SK-N-SH (cell line): ENCODE data around the gene UNC50. TPM values are rescaled to one million over a fixed set of nuclear protein-coding genes. Genes with fewer than 3 reads are reported as not detected.

Source experiments
- CTCF ChIA-PET: fragments of 300-600, 350-600 bp; formaldehyde crosslinking; extraction: SDS; loops from one replicate; lab custom pipeline; 2021; lab: Yijun Ruan, JAX
- POLR2A ChIA-PET: fragments of 350-600 bp; sonication (Branson Sonifier 250); formaldehyde crosslinking; extraction: SDS; loops from one replicate; lab custom pipeline; 2020; ENCODE audit warnings: antibody characterized with exemption, inconsistent platforms; lab: Yijun Ruan, JAX
- DNase-seq: peaks from one replicate; pipeline ENCODE4 v3.0.0; 2012
- H2AFZ ChIP-seq: fragments of 200-600 bp; sonication (generic); 2 replicates; pipeline ENCODE4 v1.8.1; 2016; ENCODE audit warnings: antibody characterized with exemption, mild to moderate bottlenecking, low read depth
- H3F3A ChIP-seq: fragments of 200-600 bp; sonication (generic); replicated peaks from 2 replicates; pipeline ENCODE3; 2016; ENCODE audit warnings: antibody characterized with exemption, mild to moderate bottlenecking; ENCODE audit not compliant: insufficient read depth
- H3K27ac ChIP-seq, 2 experiments: fragments of 200-500 bp in 1 of 2; fragments of 200-600 bp in 1 of 2; sonication (Bioruptor generic) in 1 of 2; sonication (generic), shearing (Covaris generic) in 1 of 2; 2 replicates each; pipeline versions ENCODE4 v1.5.1 to v1.6.1; 2014 to 2016; ENCODE audit warnings: low read depth in 2 of 2, inconsistent platforms in 1 of 2, low read length in 1 of 2, mild to moderate bottlenecking in 1 of 2, mixed read lengths in 1 of 2
- H3K27me3 ChIP-seq: fragments of 200-600 bp; sonication (generic), shearing (Covaris generic); 2 replicates; pipeline ENCODE4 v1.6.1; 2016; ENCODE audit warnings: mixed run types; ENCODE audit not compliant: insufficient read depth
- H3K36me3 ChIP-seq, 2 experiments: fragments of 200-500 bp in 1 of 2; fragments of 200-600 bp in 1 of 2; sonication (Bioruptor generic) in 1 of 2; sonication (generic) in 1 of 2; replicated peaks in 1 of 2; 2 replicates each; pipeline versions ENCODE3 to v1.5.1; 2014 to 2016; ENCODE audit warnings: low read length in 1 of 2, mild to moderate bottlenecking in 1 of 2; ENCODE audit not compliant: insufficient read depth in 2 of 2, control insufficient read depth in 1 of 2
- H3K4me1 ChIP-seq, 2 experiments: fragments of 200-500 bp in 1 of 2; fragments of 200-600 bp in 1 of 2; sonication (Bioruptor generic) in 1 of 2; sonication (generic), shearing (Covaris generic) in 1 of 2; 2 replicates each; pipeline versions ENCODE4 v1.5.1 to v1.6.1; 2014 to 2016; ENCODE audit warnings: low read depth in 1 of 2, low read length in 1 of 2, mixed run types in 1 of 2; ENCODE audit not compliant: insufficient read depth in 2 of 2, control insufficient read depth in 1 of 2
- H3K4me2 ChIP-seq: fragments of 200-600 bp; sonication (generic), shearing (Covaris generic); 2 replicates; pipeline ENCODE4 v1.6.1; 2017; ENCODE audit warnings: mixed run types
- H3K4me3 ChIP-seq, 2 experiments: fragments of 200-500 bp in 1 of 2; fragments of 200-600 bp in 1 of 2; sonication (Bioruptor generic) in 1 of 2; sonication (generic), shearing (Covaris generic) in 1 of 2; 2 replicates each; pipeline versions ENCODE4 v1.5.1 to v1.8.1; 2014 to 2016; ENCODE audit warnings: low read depth in 2 of 2, inconsistent platforms in 1 of 2, low read length in 1 of 2, mild to moderate bottlenecking in 1 of 2, mixed read lengths in 1 of 2, moderate library complexity in 1 of 2
- H3K79me2 ChIP-seq: fragments of 200-600 bp; sonication (generic); 2 replicates; pipeline ENCODE4 v1.8.1; 2017; ENCODE audit warnings: mild to moderate bottlenecking; ENCODE audit not compliant: insufficient read depth
- H3K9ac ChIP-seq: fragments of 200-600 bp; sonication (generic); 2 replicates; pipeline ENCODE4 v1.6.1; 2017; ENCODE audit warnings: mixed run types
- H3K9me2 ChIP-seq: fragments of 200-600 bp; sonication (generic); 2 replicates; pipeline ENCODE4 v1.6.1; 2017; ENCODE audit warnings: mixed run types
- H3K9me3 ChIP-seq: fragments of 200-600 bp; sonication (generic); 2 replicates; pipeline ENCODE4 v1.6.1; 2017; ENCODE audit warnings: mixed run types, mild to moderate bottlenecking, moderate library complexity
- H4K20me1 ChIP-seq: fragments of 200-600 bp; sonication (generic); 2 replicates; pipeline ENCODE4 v1.6.1; 2017; ENCODE audit warnings: mild to moderate bottlenecking, mixed run types; ENCODE audit not compliant: insufficient read depth
- CHD2 ChIP-seq: fragments of 150-350 bp; IDR thresholded peaks from 2 replicates; pipeline ENCODE4 v1.6.1; 2018; ENCODE audit warnings: low read length; ENCODE audit not compliant: partially characterized antibody
- GABPA ChIP-seq: IDR thresholded peaks from 2 replicates; pipeline ENCODE4 v1.4.0; 2012; ENCODE audit warnings: low read depth, mild to moderate bottlenecking
- GATA2 ChIP-seq: sonication (generic); formaldehyde crosslinking; IDR thresholded peaks from 2 replicates; pipeline ENCODE4 v1.5.0; 2020; ENCODE audit warnings: mild to moderate bottlenecking, missing genetic modification reagents
- MEF2A ChIP-seq: IDR thresholded peaks from 2 replicates; pipeline ENCODE4 v1.4.0; 2012; ENCODE audit warnings: low read depth, borderline replicate concordance
- MXI1 ChIP-seq: IDR thresholded peaks from 2 replicates; pipeline ENCODE4 v1.6.1; 2012; ENCODE audit warnings: mild to moderate bottlenecking, low read depth, low read length, improper control_type of control experiment
- RAD21 ChIP-seq: IDR thresholded peaks from 2 replicates; pipeline ENCODE4 v1.6.1; 2012; ENCODE audit warnings: mild to moderate bottlenecking, low read length
- RCOR1 ChIP-seq: fragments of 150-350 bp; IDR thresholded peaks from 2 replicates; pipeline ENCODE4 v1.6.1; 2017; ENCODE audit warnings: antibody characterized with exemption, low read length
- RFX5 ChIP-seq: IDR thresholded peaks from 2 replicates; pipeline ENCODE4 v1.6.1; 2012; ENCODE audit warnings: mild to moderate bottlenecking, improper control_type of control experiment, low read length
- RXRA ChIP-seq: IDR thresholded peaks from 2 replicates; pipeline ENCODE4 v1.4.0; 2012; ENCODE audit warnings: low read depth, mild to moderate bottlenecking, borderline replicate concordance
- TAF1 ChIP-seq: IDR thresholded peaks from 2 replicates; pipeline ENCODE4 v1.6.1; 2012; ENCODE audit warnings: low read depth, mild to moderate bottlenecking, low read length, moderate library complexity, borderline replicate concordance
- TEAD4 ChIP-seq: IDR thresholded peaks from 2 replicates; pipeline ENCODE4 v1.4.0; 2012; ENCODE audit warnings: mild to moderate bottlenecking, borderline replicate concordance; ENCODE audit not compliant: insufficient read depth
- WGBS: methylation state at CpG from one replicate; pipeline ENCODE4 v1.1.6; 2017; ENCODE audit warnings: low lambda C conversion rate; 5-methylcytosine and 5-hydroxymethylcytosine counted together
- polyA plus RNA-seq, 3 experiments: library from polyadenylated mRNA; depleted of rRNA; stranded (reverse); fragments of >200 nt; gene quantifications; 2 replicates each; pipeline ENCODE4 v1.2.3, GENCODE V29; 2012
- TF ChIP-seq, protein P1 (sequence below): IDR thresholded peaks from 2 replicates; pipeline ENCODE4 v1.4.0; 2012; ENCODE audit warnings: low read depth
- TF ChIP-seq, protein P2 (sequence below): IDR thresholded peaks from 2 replicates; pipeline ENCODE4 v1.6.1; 2012; ENCODE audit warnings: mild to moderate bottlenecking, low read depth, low read length, moderate library complexity
- TF ChIP-seq, protein P3 (sequence below): IDR thresholded peaks from 2 replicates; pipeline ENCODE4 v1.4.0; 2012; ENCODE audit warnings: low read depth, borderline replicate concordance
- TF ChIP-seq, protein P4 (sequence below): fragments of 150-350 bp; IDR thresholded peaks from 2 replicates; pipeline ENCODE4 v1.6.1; 2017; ENCODE audit warnings: antibody characterized with exemption, low read length, low read depth, borderline replicate concordance
- TF ChIP-seq, protein P5 (sequence below): fragments of 150-350 bp; IDR thresholded peaks from 2 replicates; pipeline ENCODE4 v1.6.1; 2016; ENCODE audit warnings: mild to moderate bottlenecking, low read depth, low read length
- TF ChIP-seq, protein P6 (sequence below): IDR thresholded peaks from 2 replicates; pipeline ENCODE4; 2012

The UNC50 gene
- polyA plus RNA-seq, 1 of the 3 experiments (the other 2 are of a cell fraction), result 46.9 TPM

DNA sequence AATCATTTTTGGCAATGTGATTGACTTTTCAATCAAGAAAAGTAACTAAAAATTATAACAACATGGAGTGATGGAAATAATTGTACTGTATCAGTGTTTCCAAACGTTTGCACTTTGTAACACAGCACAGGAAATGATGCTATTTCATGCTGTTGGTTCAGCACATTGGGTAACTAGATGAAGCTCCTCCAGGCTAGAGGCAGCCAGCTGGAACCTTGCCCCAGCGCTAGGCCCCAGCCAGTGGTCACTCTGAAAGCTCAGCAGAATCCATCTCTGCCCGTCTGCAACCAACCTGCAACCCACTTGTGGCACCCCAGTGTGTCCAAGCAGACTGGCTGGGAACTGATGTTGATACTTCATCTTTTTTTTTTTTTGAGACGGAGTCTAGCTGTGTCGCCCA lies 15.3 kb downstream of the UNC50 start:
- TF ChIP-seq GATA2 (CRISPR knock-in tag) (no peak), MXI1 (no peak), RXRA (no peak), RAD21 (no peak)
- TF ChIP-seq, protein P1, sequence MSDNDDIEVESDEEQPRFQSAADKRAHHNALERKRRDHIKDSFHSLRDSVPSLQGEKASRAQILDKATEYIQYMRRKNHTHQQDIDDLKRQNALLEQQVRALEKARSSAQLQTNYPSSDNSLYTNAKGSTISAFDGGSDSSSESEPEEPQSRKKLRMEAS, result no peak
- TF ChIP-seq, protein P2, sequence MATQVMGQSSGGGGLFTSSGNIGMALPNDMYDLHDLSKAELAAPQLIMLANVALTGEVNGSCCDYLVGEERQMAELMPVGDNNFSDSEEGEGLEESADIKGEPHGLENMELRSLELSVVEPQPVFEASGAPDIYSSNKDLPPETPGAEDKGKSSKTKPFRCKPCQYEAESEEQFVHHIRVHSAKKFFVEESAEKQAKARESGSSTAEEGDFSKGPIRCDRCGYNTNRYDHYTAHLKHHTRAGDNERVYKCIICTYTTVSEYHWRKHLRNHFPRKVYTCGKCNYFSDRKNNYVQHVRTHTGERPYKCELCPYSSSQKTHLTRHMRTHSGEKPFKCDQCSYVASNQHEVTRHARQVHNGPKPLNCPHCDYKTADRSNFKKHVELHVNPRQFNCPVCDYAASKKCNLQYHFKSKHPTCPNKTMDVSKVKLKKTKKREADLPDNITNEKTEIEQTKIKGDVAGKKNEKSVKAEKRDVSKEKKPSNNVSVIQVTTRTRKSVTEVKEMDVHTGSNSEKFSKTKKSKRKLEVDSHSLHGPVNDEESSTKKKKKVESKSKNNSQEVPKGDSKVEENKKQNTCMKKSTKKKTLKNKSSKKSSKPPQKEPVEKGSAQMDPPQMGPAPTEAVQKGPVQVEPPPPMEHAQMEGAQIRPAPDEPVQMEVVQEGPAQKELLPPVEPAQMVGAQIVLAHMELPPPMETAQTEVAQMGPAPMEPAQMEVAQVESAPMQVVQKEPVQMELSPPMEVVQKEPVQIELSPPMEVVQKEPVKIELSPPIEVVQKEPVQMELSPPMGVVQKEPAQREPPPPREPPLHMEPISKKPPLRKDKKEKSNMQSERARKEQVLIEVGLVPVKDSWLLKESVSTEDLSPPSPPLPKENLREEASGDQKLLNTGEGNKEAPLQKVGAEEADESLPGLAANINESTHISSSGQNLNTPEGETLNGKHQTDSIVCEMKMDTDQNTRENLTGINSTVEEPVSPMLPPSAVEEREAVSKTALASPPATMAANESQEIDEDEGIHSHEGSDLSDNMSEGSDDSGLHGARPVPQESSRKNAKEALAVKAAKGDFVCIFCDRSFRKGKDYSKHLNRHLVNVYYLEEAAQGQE, result no peak
- ChIA-PET POLR2A (no interaction called here), CTCF (interaction anchor here (1.8 kb wide), 1 partner anchor 211 kb away, joined by 5 read pairs; no protein-coding TSS in a partner anchor)
- Histone ChIP-seq H3K9me2 (no peaks in the 10 kb centered on the region), H3K27ac (no peak overlapping the region), H3K27me3 (no peaks in the 10 kb centered on the region), H3F3A (no peaks in the 10 kb centered on the region), H3K79me2 (no peaks in the 10 kb centered on the region), H4K20me1 (no peaks in the 10 kb centered on the region), H3K4me1 (no peaks in the 10 kb centered on the region; a peak in 1 of 4 replicates), H3K9me3 (no peaks in the 10 kb centered on the region), H3K36me3 (peaks cover 9 to 10% of the 10 kb centered on the region in 2 experiments), H3K9ac (no peak overlapping the region), H2AFZ (no peak overlapping the region), H3K4me2 (no peak overlapping the region), H3K4me3 (no peak overlapping the region)
- DNase-seq, result no peak
- WGBS, result 68% methylated on average over 5 of the region's 5 CpGs

DNA sequence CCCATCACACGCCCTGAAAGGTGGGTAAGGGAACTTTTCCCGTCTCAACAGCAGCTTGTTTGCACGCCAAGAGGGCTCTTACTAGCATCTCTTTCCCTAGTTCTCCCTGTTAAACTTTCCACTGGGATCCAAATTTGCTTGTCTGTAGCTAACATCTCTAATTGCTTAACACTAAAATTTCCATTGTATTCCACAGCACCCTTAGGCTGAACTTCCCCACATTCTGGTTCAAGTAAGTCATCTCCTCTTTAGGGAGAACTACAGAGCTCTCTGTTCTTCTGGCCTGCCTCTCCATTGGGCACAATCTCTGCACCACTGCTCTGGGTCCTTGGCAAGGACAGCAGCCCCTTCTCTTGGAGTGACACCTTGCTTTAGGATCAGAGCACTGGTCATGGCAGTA lies 24.0 kb downstream of the UNC50 start:
- ChIA-PET CTCF (interaction anchor here (1.9 kb wide), 1 partner anchor 17 kb away, joined by 7 read pairs; no protein-coding TSS in a partner anchor), POLR2A (interaction anchor here (0.7 kb wide), 1 partner anchor 23 kb away, joined by 3 read pairs; no protein-coding TSS in a partner anchor)
- Histone ChIP-seq H3K79me2 (no peaks in the 10 kb centered on the region), H4K20me1 (no peaks in the 10 kb centered on the region), H3K27ac (no peak overlapping the region), H3K4me3 (no peak overlapping the region), H3K9me3 (no peaks in the 10 kb centered on the region), H3K4me2 (no peak overlapping the region), H3K36me3 (no peaks in the 10 kb centered on the region), H3K9me2 (no peaks in the 10 kb centered on the region), H2AFZ (no peak overlapping the region), H3K27me3 (no peaks in the 10 kb centered on the region), H3F3A (no peaks in the 10 kb centered on the region), H3K4me1 (no peaks in the 10 kb centered on the region), H3K9ac (no peak overlapping the region)
- WGBS, result 54% methylated on average over 3 of the region's 3 CpGs
- no peak for DNase-seq
- TF ChIP-seq GABPA, result no peak
- TF ChIP-seq, protein P3, sequence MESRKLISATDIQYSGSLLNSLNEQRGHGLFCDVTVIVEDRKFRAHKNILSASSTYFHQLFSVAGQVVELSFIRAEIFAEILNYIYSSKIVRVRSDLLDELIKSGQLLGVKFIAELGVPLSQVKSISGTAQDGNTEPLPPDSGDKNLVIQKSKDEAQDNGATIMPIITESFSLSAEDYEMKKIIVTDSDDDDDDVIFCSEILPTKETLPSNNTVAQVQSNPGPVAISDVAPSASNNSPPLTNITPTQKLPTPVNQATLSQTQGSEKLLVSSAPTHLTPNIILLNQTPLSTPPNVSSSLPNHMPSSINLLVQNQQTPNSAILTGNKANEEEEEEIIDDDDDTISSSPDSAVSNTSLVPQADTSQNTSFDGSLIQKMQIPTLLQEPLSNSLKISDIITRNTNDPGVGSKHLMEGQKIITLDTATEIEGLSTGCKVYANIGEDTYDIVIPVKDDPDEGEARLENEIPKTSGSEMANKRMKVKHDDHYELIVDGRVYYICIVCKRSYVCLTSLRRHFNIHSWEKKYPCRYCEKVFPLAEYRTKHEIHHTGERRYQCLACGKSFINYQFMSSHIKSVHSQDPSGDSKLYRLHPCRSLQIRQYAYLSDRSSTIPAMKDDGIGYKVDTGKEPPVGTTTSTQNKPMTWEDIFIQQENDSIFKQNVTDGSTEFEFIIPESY, result no peak
- TF ChIP-seq CHD2, result no peak
- TF ChIP-seq, protein P4, sequence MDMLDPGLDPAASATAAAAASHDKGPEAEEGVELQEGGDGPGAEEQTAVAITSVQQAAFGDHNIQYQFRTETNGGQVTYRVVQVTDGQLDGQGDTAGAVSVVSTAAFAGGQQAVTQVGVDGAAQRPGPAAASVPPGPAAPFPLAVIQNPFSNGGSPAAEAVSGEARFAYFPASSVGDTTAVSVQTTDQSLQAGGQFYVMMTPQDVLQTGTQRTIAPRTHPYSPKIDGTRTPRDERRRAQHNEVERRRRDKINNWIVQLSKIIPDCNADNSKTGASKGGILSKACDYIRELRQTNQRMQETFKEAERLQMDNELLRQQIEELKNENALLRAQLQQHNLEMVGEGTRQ, result no peak
- no peak for TF ChIP-seq GATA2 (CRISPR knock-in tag)
- TF ChIP-seq MEF2A, result no peak
- TF ChIP-seq RAD21, result no peak
- TF ChIP-seq, protein P1, result no peak
- no peak for TF ChIP-seq RXRA
- TF ChIP-seq, protein P5, sequence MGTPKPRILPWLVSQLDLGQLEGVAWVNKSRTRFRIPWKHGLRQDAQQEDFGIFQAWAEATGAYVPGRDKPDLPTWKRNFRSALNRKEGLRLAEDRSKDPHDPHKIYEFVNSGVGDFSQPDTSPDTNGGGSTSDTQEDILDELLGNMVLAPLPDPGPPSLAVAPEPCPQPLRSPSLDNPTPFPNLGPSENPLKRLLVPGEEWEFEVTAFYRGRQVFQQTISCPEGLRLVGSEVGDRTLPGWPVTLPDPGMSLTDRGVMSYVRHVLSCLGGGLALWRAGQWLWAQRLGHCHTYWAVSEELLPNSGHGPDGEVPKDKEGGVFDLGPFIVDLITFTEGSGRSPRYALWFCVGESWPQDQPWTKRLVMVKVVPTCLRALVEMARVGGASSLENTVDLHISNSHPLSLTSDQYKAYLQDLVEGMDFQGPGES, result no peak
- TF ChIP-seq, protein P6, sequence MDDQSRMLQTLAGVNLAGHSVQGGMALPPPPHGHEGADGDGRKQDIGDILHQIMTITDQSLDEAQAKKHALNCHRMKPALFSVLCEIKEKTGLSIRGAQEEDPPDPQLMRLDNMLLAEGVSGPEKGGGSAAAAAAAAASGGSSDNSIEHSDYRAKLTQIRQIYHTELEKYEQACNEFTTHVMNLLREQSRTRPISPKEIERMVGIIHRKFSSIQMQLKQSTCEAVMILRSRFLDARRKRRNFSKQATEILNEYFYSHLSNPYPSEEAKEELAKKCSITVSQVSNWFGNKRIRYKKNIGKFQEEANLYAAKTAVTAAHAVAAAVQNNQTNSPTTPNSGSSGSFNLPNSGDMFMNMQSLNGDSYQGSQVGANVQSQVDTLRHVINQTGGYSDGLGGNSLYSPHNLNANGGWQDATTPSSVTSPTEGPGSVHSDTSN, result no peak
- no peak for TF ChIP-seq MXI1
- TF ChIP-seq RCOR1, result no peak
- no peak for TF ChIP-seq TEAD4
- TF ChIP-seq TAF1, result no peak
- TF ChIP-seq RFX5, result no peak
